GM21529 (cell line): ENCODE measurements around the gene TANK.
"Not testable (repeated sequence)": the region's sequence is repeated elsewhere in the genome, so short reads cannot be mapped to it uniquely, and the experiment has no call there.

Experiments used
- ATAC-seq: cut with Tn5 transposase; IDR thresholded peaks from one replicate; pipeline ENCODE4 v1.9.1; 2021; ENCODE audit not compliant: unreplicated experiment

The TANK gene

DNA sequence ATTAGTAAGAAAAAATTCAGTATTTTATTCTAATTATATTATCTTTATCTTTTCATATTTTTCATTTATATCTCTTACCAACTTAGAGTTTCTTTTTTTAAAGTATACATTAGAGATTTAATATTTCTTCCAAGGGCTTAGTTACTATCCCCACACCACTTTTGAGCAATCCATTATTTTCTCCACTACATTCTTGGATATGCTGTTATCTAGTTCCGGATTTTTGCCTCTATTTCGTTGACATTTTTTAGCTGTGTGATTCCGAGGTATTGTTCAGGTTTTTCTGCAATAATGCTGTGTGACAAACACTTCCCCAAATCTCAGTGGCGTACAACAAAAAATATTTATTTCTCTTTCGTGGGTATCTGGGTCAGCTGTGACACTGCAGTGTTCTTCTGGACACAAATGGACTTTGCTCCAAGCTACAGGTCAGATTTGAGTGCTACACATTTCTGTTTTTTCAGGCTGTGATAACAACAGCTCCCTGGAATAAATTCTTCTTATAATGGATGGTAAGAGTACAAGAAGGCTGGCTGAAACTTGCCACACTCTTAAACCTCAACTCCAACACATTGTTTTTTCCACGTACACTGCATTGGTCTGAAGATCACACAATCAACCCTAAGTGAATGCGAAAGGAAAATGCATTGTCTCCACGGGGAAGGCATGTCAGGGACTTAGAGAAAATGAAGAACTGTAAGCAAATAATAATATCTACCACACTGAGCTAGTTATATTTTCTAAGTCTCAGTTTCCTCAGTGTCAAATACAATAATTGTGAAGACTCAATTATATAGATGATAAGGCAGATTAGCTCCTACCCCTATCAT lies 97.1 kb downstream of the TANK start:
- ATAC-seq, result no peak

DNA sequence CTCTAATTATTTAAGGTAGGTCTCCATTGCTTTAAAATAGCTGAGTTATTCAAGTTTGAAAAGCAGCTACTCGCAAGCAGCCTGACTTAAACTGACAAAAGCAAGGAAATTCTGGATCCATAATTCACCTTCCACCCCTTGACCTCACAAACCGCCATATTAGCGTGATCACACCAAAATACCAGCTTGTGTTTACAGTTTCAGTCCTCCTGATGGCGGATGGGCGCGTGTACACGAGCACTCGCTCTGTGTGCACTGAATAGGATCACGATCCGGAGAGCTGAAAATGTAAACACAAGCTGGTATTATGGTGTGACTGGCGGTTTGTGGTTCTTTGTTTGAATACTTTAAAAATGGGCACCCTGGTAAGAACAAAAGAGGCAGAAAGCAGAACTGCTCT lies 105.6 kb downstream of the TANK start:
- ATAC-seq, result no peak

- no peak for ATAC-seq
Observed at GRCh38 chr2:161269111-161269510, 108.9 kb downstream of the TANK start.

DNA sequence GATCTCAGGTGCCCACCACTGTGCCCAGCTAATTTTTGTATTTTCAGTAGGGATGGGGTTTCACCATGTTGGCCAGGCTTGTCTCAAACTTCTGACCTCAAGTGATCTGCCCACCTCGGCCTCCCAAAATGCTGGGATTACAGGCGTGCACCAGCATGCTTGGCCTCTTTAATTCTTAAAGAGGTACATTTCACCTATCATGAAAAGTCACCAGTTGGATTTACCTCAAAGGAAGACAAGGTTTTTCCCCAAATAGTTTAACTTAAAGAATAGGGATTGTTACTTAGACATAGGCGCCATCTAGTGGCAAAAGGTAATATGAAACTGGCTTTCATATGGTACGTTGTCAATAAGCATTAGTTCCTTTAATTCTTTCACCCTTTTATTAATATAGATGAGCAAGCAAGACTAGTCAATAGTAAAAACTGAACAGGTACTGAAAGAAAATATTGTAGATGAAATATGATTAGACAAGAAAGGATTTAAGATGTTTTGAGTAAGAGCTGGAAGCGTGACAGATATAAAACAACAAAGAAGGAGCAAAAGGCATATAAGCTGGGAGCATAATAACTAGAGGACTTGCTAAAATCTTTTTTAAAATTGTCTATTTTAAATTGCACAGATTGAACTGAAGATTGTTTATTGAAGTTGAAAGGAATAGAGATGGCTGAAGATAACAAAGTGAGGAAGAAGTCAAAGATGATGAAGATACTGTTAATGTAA lies 113.0 kb downstream of the TANK start:
- peak; percentile 83 for ATAC-seq

DNA sequence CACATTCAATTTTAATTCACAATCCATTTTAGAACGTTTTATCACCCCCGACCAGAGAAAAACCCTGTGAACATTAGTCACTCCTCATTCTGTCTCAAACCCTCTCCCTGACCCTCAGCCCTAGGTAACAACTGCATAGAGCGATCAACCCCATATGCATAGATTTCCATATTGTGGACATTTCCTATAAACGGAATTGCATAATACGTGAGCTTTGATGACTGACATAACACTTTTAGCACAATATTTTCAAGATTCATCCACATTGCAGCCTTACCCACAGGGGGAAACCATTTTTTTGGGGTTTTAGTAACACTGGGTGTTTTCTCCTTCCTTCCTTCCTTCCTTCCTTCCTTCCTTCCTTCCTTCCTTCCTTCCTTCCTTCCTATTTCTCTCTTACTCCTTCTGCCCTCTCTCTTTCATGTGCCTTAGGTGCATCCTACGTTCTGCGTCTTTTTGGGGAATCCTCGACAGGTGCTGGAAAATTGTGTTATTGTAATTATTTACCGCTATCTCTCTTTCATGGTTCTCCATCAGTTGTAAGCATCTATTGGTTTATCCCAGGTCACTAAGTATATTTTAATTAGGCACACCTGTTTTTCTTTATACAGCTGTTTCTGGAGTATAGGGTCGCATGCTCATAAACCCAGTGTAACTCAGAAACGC lies 118.5 kb downstream of the TANK start:
- ATAC-seq, result not testable (repeated sequence)

- ATAC-seq, result not testable (repeated sequence)
Observed at GRCh38 chr2:161279230-161279815, 119.1 kb downstream of the TANK start.

- ATAC-seq, result not testable (repeated sequence)
Observed at GRCh38 chr2:161280906-161281323, 120.7 kb downstream of the TANK start.

DNA sequence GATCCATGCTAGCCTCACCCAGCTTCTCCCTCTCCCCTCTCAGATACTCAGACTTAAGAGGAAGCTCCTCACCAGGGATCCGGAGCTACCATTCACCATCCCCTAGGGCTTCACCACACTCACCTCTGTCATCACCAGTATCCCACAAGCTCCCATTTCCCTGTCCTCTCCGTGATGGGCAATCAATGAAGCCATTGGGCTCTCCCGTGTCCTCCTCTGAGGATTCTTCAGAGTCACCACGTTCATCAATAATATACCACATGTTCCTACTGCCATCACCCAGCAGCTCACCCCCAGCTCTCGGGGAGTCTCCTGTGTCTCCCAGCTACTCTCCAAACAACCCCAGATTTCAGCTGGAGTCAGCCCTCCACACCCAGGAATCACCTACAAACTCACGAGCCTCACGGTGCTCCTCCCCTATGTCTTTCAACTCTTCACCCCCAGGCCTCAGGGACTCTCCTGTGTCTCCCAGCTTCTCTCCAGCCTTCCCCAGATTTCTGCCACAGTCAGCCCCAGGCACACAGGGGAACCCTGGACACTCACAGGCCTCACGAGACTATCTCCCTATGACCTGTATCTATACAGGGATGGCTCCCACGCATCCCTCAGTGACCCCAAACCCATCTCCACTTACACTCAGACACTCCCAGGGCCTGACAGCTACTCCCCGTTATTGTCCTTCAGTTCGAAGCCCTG lies 121.5 kb downstream of the TANK start:
- ATAC-seq, result not testable (repeated sequence)

- not testable (repeated sequence) for ATAC-seq
Observed at GRCh38 chr2:161282311-161282644, 122.0 kb downstream of the TANK start.

- ATAC-seq, result no peak
Observed at GRCh38 chr2:161283926-161284325, 123.7 kb downstream of the TANK start.
